Natural killer cell (primary cell): ENCODE measurements around the gene LOXL1. TPM values are rescaled to one million over a fixed set of nuclear protein-coding genes. Genes with fewer than 3 reads are reported as not detected.

Experiments used
- ATAC-seq, 3 donors: fragments of 150-1000 bp in 2 of 3; fragments of 200-7000 bp in 1 of 3; cut with Tn5 transposase; 1 replicate in 1 of 3; 2 replicates in 2 of 3; pipeline ENCODE4 v1.10.0; 2021; ENCODE audit warnings: mild to moderate bottlenecking in 2 of 3, moderate library complexity in 2 of 3
- DNase-seq, 2 donors: peaks; one replicate each; pipeline versions ENCODE4 v3.0.0 to v3.0.0-alpha.2; 2013 to 2021; ENCODE audit warnings: mixed read lengths in 1 of 2
- H3K27ac ChIP-seq: one replicate; pipeline ENCODE4 v1.5.1; 2013; ENCODE audit warnings: mild to moderate bottlenecking, low read length
- H3K27me3 ChIP-seq: one replicate; pipeline ENCODE4 v1.6.1; 2013; ENCODE audit warnings: low read length; ENCODE audit not compliant: control insufficient read depth, insufficient read depth
- H3K36me3 ChIP-seq: one replicate; pipeline ENCODE4 v1.6.1; 2013; ENCODE audit warnings: low read length; ENCODE audit not compliant: control insufficient read depth, insufficient read depth
- H3K4me1 ChIP-seq: one replicate; pipeline ENCODE4 v1.6.1; 2013; ENCODE audit warnings: low read length; ENCODE audit not compliant: control insufficient read depth, insufficient read depth
- H3K4me3 ChIP-seq: one replicate; pipeline ENCODE4 v1.5.1; 2013; ENCODE audit warnings: low read length
- H3K9me3 ChIP-seq: one replicate; pipeline ENCODE4 v1.6.1; 2013; ENCODE audit warnings: low read length; ENCODE audit not compliant: control insufficient read depth, insufficient read depth
- H3K27ac Mint-ChIP-seq, 2 donors: one replicate each; pipeline ENCODE4 v1.8.0; 2022; ENCODE audit warnings: mild to moderate bottlenecking in 2 of 2, mixed read lengths in 2 of 2, moderate library complexity in 1 of 2
- H3K27me3 Mint-ChIP-seq, 2 donors: one replicate each; pipeline ENCODE4 v1.8.0; 2022; ENCODE audit warnings: low read depth in 2 of 2, mixed read lengths in 2 of 2
- H3K36me3 Mint-ChIP-seq: one replicate; pipeline ENCODE4 v1.8.0; 2022; ENCODE audit warnings: mixed read lengths
- H3K4me1 Mint-ChIP-seq, 2 donors: one replicate each; pipeline ENCODE4 v1.8.0; 2022; ENCODE audit warnings: mixed read lengths in 2 of 2
- H3K4me3 Mint-ChIP-seq: one replicate; pipeline ENCODE4 v1.8.0; 2022; ENCODE audit warnings: mild to moderate bottlenecking, moderate library complexity, mixed read lengths
- H3K9me3 Mint-ChIP-seq, 2 donors: one replicate each; pipeline ENCODE4 v1.8.0; 2022; ENCODE audit warnings: mixed read lengths in 2 of 2
- CTCF ChIP-seq: fragments of 200-600 bp; IDR thresholded peaks from one replicate; pipeline ENCODE4 v1.8.0; 2022; ENCODE audit warnings: antibody characterized with exemption
- WGBS: methylation state at CpG from one replicate; pipeline ENCODE4 v1.1.7; 2013; ENCODE audit warnings: missing lambda C conversion rate; ENCODE audit not compliant: insufficient coverage; 5-methylcytosine and 5-hydroxymethylcytosine counted together
- intact Hi-C: fragments of 100-400 bp; cut with micrococcal nuclease; formaldehyde crosslinking; loops from one replicate; pipeline ENCODE4 v1.14.2; 2022
- total RNA-seq, 4 donors: library from RNA; stranded (reverse); fragments of 120-200 nt in 1 of 4; gene quantifications; one replicate each; pipeline versions ENCODE4 v1.2.3 to v1.2.4, GENCODE V29; 2013 to 2022

Gene LOXL1
- total RNA-seq, 3 donors from 2014 or later (not counting 1 experiment from before 2014, with no cell fraction given) = 1.1 to 1.4 (median 1.3) TPM

GRCh38 chr15:73899197-73900094 is 26.8 kb upstream of the LOXL1 start:
- no peak for DNase-seq
- Mint-ChIP-seq H3K27me3 (peaks cover 0 to 8% of the 10 kb centered on the region in 2 donors), H3K36me3 (no peaks in the 10 kb centered on the region), H3K4me1 (no peaks in the 10 kb centered on the region), H3K4me3 (no peak overlapping the region), H3K9me3 (no peaks in the 10 kb centered on the region), H3K27ac (no peak overlapping the region)
- Histone ChIP-seq H3K27me3 (no peaks in the 10 kb centered on the region), H3K27ac (no peak overlapping the region), H3K9me3 (no peaks in the 10 kb centered on the region), H3K4me3 (no peak overlapping the region), H3K4me1 (peaks cover 2% of the 10 kb centered on the region), H3K36me3 (no peaks in the 10 kb centered on the region)
- no peak for ATAC-seq
- intact Hi-C loops = no loop called here
- WGBS = 93% methylated on average over 14 of the region's 15 CpGs
- TF ChIP-seq CTCF = no peak

GRCh38 chr15:73900095-73900712 is 26.1 kb upstream of the LOXL1 start:
- Histone ChIP-seq H3K4me3 (no peak overlapping the region), H3K9me3 (no peaks in the 10 kb centered on the region), H3K36me3 (no peaks in the 10 kb centered on the region), H3K27me3 (no peaks in the 10 kb centered on the region), H3K27ac (no peak overlapping the region), H3K4me1 (peaks cover 2% of the 10 kb centered on the region)
- H3K4me3 Mint-ChIP-seq = no peak overlapping the region
- no peak overlapping the region for H3K27ac Mint-ChIP-seq
- intact Hi-C loops = no loop called here
- H3K27me3 Mint-ChIP-seq = peaks cover 0 to 11% of the 10 kb centered on the region in 2 donors
- ATAC-seq (no peak), DNase-seq (no peak)
- H3K4me1 Mint-ChIP-seq = no peaks in the 10 kb centered on the region
- TF ChIP-seq CTCF = no peak
- no peaks in the 10 kb centered on the region for H3K9me3 Mint-ChIP-seq
- H3K36me3 Mint-ChIP-seq = no peaks in the 10 kb centered on the region
- WGBS = 89% methylated on average over 8 of the region's 10 CpGs

GRCh38 chr15:73901126-73901810 is 25.0 kb upstream of the LOXL1 start:
- intact Hi-C loops = no loop called here
- no peak for TF ChIP-seq CTCF
- Mint-ChIP-seq H3K27ac (no peak overlapping the region), H3K27me3 (peaks cover 0 to 9% of the 10 kb centered on the region in 2 donors), H3K36me3 (no peaks in the 10 kb centered on the region), H3K9me3 (no peaks in the 10 kb centered on the region), H3K4me1 (no peaks in the 10 kb centered on the region), H3K4me3 (no peak overlapping the region)
- no peaks in the 10 kb centered on the region for H3K9me3 ChIP-seq
- DNase-seq (no peak), ATAC-seq (no peak)
- no peak overlapping the region for H3K27ac ChIP-seq
- H3K27me3 ChIP-seq = no peaks in the 10 kb centered on the region
- 93% methylated on average over 7 of the region's 7 CpGs for WGBS
- H3K4me1 ChIP-seq = peaks cover 2% of the 10 kb centered on the region
- no peaks in the 10 kb centered on the region for H3K36me3 ChIP-seq
- H3K4me3 ChIP-seq = no peak overlapping the region
